Kidney (tissue), 22 donors: ENCODE measurements around the gene STPG3. TPM values are rescaled to one million over a fixed set of nuclear protein-coding genes. Genes with fewer than 3 reads are reported as not detected.
A peak's percentile ranks its signal among the peaks of the same experiment; 100 is the strongest.

Experiments used
- DNase-seq, 5 donors: peaks; one replicate each; pipeline ENCODE4 v3.0.0-alpha.2; 2013 to 2020
- FAIRE-seq: peaks from 2 replicates; lab custom pipeline; 2012; peaks lifted over from hg19 to GRCh38; lab: Jason Lieb, UNC
- H3K27ac ChIP-seq, 2 donors: one replicate each; pipeline ENCODE4 v1.7.0; 2013; ENCODE audit warnings: low read depth in 2 of 2, low read length in 2 of 2, inconsistent platforms in 1 of 2
- H3K27me3 ChIP-seq: one replicate; pipeline ENCODE4 v1.7.1; 2013; ENCODE audit warnings: low read length, inconsistent platforms; ENCODE audit not compliant: control insufficient read depth, insufficient read depth
- H3K36me3 ChIP-seq, 3 donors: one replicate each; pipeline versions ENCODE4 v1.7.0 to v1.7.1; 2013; ENCODE audit warnings: low read length in 3 of 3, control low read depth in 1 of 3, inconsistent platforms in 1 of 3; ENCODE audit not compliant: insufficient read depth in 3 of 3, control insufficient read depth in 2 of 3
- H3K4me1 ChIP-seq, 3 donors: one replicate each; pipeline versions ENCODE4 v1.7.0 to v1.7.1; 2013; ENCODE audit warnings: low read length in 3 of 3, inconsistent platforms in 1 of 3, low read depth in 1 of 3; ENCODE audit not compliant: control insufficient read depth in 2 of 3, insufficient read depth in 2 of 3
- H3K4me3 ChIP-seq, 3 donors: one replicate each; pipeline versions ENCODE4 v1.7.0 to v1.8.1; 2013; ENCODE audit warnings: low read length in 3 of 3, control low read depth in 1 of 3, inconsistent platforms in 1 of 3
- H3K9ac ChIP-seq, 3 donors: one replicate each; pipeline versions ENCODE4 v1.7.0 to v1.7.1; 2013; ENCODE audit warnings: low read length in 3 of 3, control low read depth in 1 of 3, inconsistent platforms in 1 of 3
- H3K9me3 ChIP-seq, 3 donors: one replicate each; pipeline versions ENCODE4 v1.7.0 to v1.7.1; 2013; ENCODE audit warnings: low read length in 3 of 3, control low read depth in 1 of 3, inconsistent platforms in 1 of 3; ENCODE audit not compliant: control insufficient read depth in 2 of 3, insufficient read depth in 1 of 3
- CTCF ChIP-seq: IDR thresholded peaks from 3 replicates; pipeline ENCODE4 v1.5.1; 2012; ENCODE audit warnings: mild to moderate bottlenecking, moderate library complexity, borderline replicate concordance; ENCODE audit not compliant: insufficient read depth; ENCODE audit errors: extremely low read depth
- intact Hi-C: fragments of 100-400 bp; cut with DNase I; formaldehyde crosslinking; loops from one replicate; pipeline ENCODE4 v1.11.1; 2022
- long read RNA-seq, 10 donors: library from polyadenylated mRNA in 1 of 10; unstranded in 1 of 10; transcript quantifications; one replicate each; pipeline ENCODE4 v2.0.0 and lab custom pipeline, GENCODE V29; 2021 to 2026
- polyA plus RNA-seq: library from polyadenylated mRNA; stranded (reverse); fragments of 350-450 nt; fragmentation: Illumina TruSeq; extraction: RNeasy Lipid Tissue Mini Kit (QIAGEN cat#74804); gene quantifications from one replicate; pipeline ENCODE4 v1.2.3, GENCODE V29; 2014; ENCODE audit warnings: low read depth, low replicate concordance; ENCODE audit not compliant: insufficient read depth
- total RNA-seq: library from RNA; stranded (reverse); fragmentation: NEBNext Ultra II Directional; extraction: Animal tissue kit (Norgen Biotek cat#: 25700); gene quantifications from one replicate; pipeline ENCODE4 v1.2.1, GENCODE V29; 2021
- donor health status: control.
- donor health status: control.
- donor health status: control.
- donor health status: control.
- donor health status: control.
- donor health status: DM: yes; HTN: yes; CAD: no.
- donor health status: Normal renal cell carcinoma (clear cell type).

STPG3 gene
- total RNA-seq (0.38 TPM), polyA plus RNA-seq (not detected)
- long read RNA-seq, donor 1: 0 reads
- long read RNA-seq, donor 2: 0 reads
- long read RNA-seq, donor 3: 0 reads
- long read RNA-seq, donor 4: 0 reads
- long read RNA-seq, donor 5: 0 reads
- long read RNA-seq, donor 6: 0 reads
- long read RNA-seq, donor 7: 0 reads
- long read RNA-seq, donor 8: 0 reads
- long read RNA-seq, donor 9: 0 reads
- long read RNA-seq, donor 10: 0 reads

DNA sequence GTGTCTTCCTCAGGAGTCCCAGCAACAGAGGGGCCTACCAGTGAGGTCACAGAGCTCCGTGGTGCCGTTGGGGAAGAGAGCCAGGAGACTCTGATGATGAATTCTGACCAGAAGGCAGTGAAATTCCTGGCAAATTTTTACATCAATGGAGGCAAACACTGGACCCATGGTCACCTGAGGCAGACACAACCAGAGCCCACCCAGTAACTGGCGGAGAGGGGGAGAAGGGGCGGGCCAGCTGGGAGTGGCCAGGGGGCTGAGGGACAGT, at the start of gene STPG3:
TSS of gene STPG3 (plus strand) at position 93 of the 268 bp plus-strand sequence. CDS start at position 94, 1 bp downstream.
- Histone ChIP-seq H3K36me3 (no peaks in the 10 kb centered on the region), H3K4me3 (no peak within 1 kb of the TSS), H3K9me3 (no peaks in the 10 kb centered on the region), H3K27ac (no peak within 1 kb of the TSS), H3K27me3 (no peaks in the 10 kb centered on the region), H3K9ac (no peak within 1 kb of the TSS), H3K4me1 (peaks cover 0 to 14% (median 8%) of the 10 kb centered on the region in 3 donors)
- intact Hi-C loops: no loop called here
- DNase-seq: no peak
- no peak for FAIRE-seq
- no peak for TF ChIP-seq CTCF

DNA sequence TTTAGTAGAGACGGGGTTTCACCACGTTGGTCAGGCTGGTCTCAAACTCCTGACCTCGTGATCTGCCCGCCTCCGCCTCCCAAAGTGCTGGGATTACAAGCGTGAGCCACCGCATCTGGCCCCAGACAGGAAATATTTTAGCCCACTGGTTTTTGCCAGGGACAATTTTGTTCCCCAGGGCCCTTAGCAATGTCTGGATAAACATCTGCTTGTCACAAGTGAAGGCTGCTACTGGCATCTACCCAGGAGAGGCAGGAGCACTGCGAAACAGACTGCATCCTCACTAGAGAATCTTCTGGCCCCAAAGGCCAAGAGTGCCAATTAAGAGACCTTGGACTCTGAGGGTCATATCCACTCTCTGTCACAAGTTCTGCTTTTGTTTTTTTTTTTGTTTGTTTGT, 48.1 kb upstream of the STPG3 start:
- no peak overlapping the region for H3K27ac ChIP-seq

GRCh38 chr9:137204731-137205125, 46.4 kb upstream of the STPG3 start:
- H3K9me3 ChIP-seq: no peaks in the 10 kb centered on the region
- TF ChIP-seq CTCF: no peak
- intact Hi-C loops: no loop called here
- peak overlapping the region; percentile 91 to 97 (median 94) for H3K4me3 ChIP-seq
- no peaks in the 10 kb centered on the region for H3K36me3 ChIP-seq
- FAIRE-seq (no peak), DNase-seq (no peak)
- H3K27ac ChIP-seq: no peak overlapping the region
- H3K27me3 ChIP-seq: no peaks in the 10 kb centered on the region
- peaks cover 3 to 37% (median 13%) of the 10 kb centered on the region in 3 donors for H3K4me1 ChIP-seq
- H3K9ac ChIP-seq: peak overlapping the region; percentile 65 to 88 (median 78)

More for the DNA sequence above, 48.1 kb upstream of the STPG3 start:
- FAIRE-seq (no peak), DNase-seq (no peak)
- intact Hi-C loops: no loop called here
- Histone ChIP-seq H3K9ac (no peak overlapping the region), H3K27me3 (no peaks in the 10 kb centered on the region), H3K36me3 (no peaks in the 10 kb centered on the region), H3K4me3 (no peak overlapping the region), H3K9me3 (no peaks in the 10 kb centered on the region), H3K4me1 (peaks cover 3 to 52% (median 16%) of the 10 kb centered on the region in 3 donors)
- no peak for TF ChIP-seq CTCF
